ENCODE measurements around the gene SMARCD3. TPM values are rescaled to one million over a fixed set of nuclear protein-coding genes. Genes with fewer than 3 reads are reported as not detected.

SMARCD3 gene
- total and polyA plus RNA-seq, 9 of the 15 experiments (the other 6 are each of a cell fraction or from before 2014, with no cell fraction given) = 0.43 to 3.6 (median 2.6) TPM

GRCh38 chr7:151206914-151207313 lies 41.6 kb downstream of the SMARCD3 start (continued):
- no peak for TF ChIP-seq MCM5 (IDR thresholded peaks at IDR 0.05; ENCODE audit: low read depth)
- TF ChIP-seq ZSCAN32 (CRISPR knock-in tag; IDR thresholded peaks at IDR 0.05) = no peak
- TF ChIP-seq ZFX (CRISPR knock-in tag; IDR thresholded peaks at IDR 0.05) = no peak
- no peak for TF ChIP-seq ZBTB8A (IDR thresholded peaks at IDR 0.05; ENCODE audit: partially characterized antibody)
- TF ChIP-seq CEBPZ (IDR thresholded peaks at IDR 0.05; ENCODE audit: borderline replicate concordance, low read depth, low read length) = no peak
- no peak for TF ChIP-seq ERF (CRISPR knock-in tag; IDR thresholded peaks at IDR 0.05)
- TF ChIP-seq PCBP2 (IDR thresholded peaks at IDR 0.05; ENCODE audit: low read depth, low read length, poor library complexity, severe bottlenecking) = no peak
- no peak for TF ChIP-seq GTF2E2 (tag; IDR thresholded peaks at IDR 0.05)
- TF ChIP-seq ZNF79 (CRISPR knock-in tag; IDR thresholded peaks at IDR 0.05; ENCODE audit: low read depth) = no peak
- TF ChIP-seq, protein P1, sequence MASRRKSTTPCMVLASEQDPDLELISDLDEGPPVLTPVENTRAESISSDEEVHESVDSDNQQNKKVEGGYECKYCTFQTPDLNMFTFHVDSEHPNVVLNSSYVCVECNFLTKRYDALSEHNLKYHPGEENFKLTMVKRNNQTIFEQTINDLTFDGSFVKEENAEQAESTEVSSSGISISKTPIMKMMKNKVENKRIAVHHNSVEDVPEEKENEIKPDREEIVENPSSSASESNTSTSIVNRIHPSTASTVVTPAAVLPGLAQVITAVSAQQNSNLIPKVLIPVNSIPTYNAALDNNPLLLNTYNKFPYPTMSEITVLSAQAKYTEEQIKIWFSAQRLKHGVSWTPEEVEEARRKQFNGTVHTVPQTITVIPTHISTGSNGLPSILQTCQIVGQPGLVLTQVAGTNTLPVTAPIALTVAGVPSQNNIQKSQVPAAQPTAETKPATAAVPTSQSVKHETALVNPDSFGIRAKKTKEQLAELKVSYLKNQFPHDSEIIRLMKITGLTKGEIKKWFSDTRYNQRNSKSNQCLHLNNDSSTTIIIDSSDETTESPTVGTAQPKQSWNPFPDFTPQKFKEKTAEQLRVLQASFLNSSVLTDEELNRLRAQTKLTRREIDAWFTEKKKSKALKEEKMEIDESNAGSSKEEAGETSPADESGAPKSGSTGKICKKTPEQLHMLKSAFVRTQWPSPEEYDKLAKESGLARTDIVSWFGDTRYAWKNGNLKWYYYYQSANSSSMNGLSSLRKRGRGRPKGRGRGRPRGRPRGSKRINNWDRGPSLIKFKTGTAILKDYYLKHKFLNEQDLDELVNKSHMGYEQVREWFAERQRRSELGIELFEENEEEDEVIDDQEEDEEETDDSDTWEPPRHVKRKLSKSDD (conservative IDR thresholded peaks at IDR 0.05; ENCODE audit: low read length) = no peak
- TF ChIP-seq GTF2A2 (tag; IDR thresholded peaks at IDR 0.05) = no peak
- TF ChIP-seq ZNF143 (CRISPR knock-in tag; IDR thresholded peaks at IDR 0.05) = no peak
- TF ChIP-seq CAMTA2 (CRISPR knock-in tag; conservative IDR thresholded peaks at IDR 0.05) = no peak
- no peak; the same call in 1 of the 2 replicates for TF ChIP-seq SP1 (CRISPR knock-in tag; IDR thresholded peaks at IDR 0.05)
- TF ChIP-seq ZNF551 (CRISPR knock-in tag; IDR thresholded peaks at IDR 0.05) = no peak
- no peak for TF ChIP-seq SIN3A (IDR thresholded peaks at IDR 0.05; ENCODE audit: borderline replicate concordance in 2 of 2, control insufficient read depth in 1 of 2, low read depth in 2 of 2, low read length in 2 of 2)
- TF ChIP-seq RBM22 (IDR thresholded peaks at IDR 0.05; ENCODE audit: low read depth, low read length, poor library complexity, severe bottlenecking) = no peak
- no peak for TF ChIP-seq BCL6 (CRISPR knock-in tag; IDR thresholded peaks at IDR 0.05)
- no peak for TF ChIP-seq MBD1 (CRISPR knock-in tag; IDR thresholded peaks at IDR 0.05)
- TF ChIP-seq HDAC2 (IDR thresholded peaks at IDR 0.05) = peak; percentile 88; the same call in 1 of the 2 replicates
- peak; percentile 86 for TF ChIP-seq TCF3 (CRISPR knock-in tag; IDR thresholded peaks at IDR 0.05)
- no peak for TF ChIP-seq ZNF12 (CRISPR knock-in tag; IDR thresholded peaks at IDR 0.05)
- peak; percentile 49 for TF ChIP-seq ATF7 (IDR thresholded peaks at IDR 0.05)

Data from K562 (cell line).